ENCODE results near the gene FOXO1. TPM values are rescaled to one million over a fixed set of nuclear protein-coding genes. Genes with fewer than 3 reads are reported as not detected.

FOXO1 gene
- total RNA-seq, 1 experiment from 2014 or later = 7.4 TPM

DNA sequence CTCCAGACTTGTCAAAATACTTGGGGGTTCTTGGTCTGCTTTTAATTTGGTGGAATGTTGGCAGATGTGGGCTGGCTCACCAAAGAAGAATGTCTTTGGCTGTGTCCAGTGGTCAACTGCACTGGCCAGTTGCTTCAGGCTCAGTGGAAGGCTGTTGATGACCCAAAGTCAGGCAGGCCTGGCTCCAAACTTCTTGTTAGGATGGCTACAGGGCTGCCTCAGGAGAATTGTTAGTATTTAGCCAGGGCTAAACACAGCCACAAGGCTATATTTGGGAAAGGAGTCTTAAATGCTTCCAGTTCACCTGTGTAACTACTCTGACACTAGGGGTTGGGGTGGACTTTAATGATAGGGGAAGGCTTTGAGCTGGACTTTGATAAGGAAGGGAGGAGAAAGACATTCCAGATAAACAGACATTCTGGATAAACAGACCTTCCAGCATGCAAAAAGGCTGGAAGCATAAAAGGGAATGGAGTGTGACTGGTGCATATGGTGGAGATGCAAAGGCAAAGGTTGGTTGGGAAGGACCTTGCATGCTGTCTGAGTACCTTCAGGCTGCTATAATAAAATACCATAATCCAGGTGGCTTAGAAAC lies 116.8 kb downstream of the FOXO1 start:
- no peak for DNase-seq (ENCODE audit: low spot score)

DNA sequence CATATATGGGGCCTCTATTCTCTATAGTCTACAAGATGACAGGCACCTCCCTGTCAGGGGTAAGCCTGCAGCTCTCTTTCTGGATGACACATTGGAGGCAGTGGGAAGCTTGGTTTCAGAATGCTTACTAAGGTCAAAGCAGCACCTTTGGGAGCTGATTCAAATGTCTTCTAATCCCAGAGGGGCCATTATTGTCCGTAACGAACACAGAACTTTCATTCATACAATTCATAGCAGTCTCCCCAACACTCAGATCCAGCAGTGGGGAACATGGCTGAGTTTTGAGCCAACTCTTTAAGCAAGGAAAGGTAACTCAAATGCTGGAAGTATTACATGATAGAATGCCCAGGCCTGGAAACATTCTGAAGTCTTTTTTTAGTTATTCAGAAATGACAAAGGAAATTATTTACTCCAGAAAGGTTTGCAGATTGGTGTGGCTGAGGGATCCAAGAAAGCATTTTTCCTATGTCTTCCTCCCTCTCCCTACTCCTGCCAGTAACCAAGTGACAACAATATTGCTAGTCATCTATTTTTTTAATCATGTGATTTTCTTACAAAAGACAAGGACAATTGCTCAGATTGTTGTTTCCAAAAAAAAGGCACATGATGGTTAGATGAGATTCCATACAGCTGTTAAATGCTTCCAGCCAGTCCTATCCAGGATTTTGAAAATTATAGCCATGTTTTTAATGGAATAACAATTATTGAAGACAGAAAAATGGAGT lies 118.7 kb downstream of the FOXO1 start:
- DNase-seq (ENCODE audit: low spot score) = no peak

DNA sequence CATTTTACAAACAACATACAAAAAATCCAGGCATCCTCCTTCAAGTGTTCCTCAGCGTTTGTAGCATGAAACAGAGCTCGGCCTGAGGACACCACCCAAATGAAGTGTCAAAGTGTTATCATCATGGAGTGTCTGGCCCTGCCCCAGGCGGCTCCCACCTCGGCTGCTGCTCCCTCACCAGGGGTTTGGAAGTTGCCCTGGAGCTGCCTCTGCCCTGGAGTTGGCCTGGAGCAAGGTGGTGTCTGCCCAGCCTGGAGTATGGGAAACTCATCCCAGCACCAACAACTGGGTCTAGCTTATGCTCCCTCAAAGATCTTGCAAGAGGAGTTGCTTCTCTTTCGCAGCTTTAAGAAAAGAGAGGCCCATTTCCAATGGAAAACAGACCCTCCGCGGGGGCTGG lies 120.4 kb downstream of the FOXO1 start:
- no peak for DNase-seq (ENCODE audit: low spot score)

DNA sequence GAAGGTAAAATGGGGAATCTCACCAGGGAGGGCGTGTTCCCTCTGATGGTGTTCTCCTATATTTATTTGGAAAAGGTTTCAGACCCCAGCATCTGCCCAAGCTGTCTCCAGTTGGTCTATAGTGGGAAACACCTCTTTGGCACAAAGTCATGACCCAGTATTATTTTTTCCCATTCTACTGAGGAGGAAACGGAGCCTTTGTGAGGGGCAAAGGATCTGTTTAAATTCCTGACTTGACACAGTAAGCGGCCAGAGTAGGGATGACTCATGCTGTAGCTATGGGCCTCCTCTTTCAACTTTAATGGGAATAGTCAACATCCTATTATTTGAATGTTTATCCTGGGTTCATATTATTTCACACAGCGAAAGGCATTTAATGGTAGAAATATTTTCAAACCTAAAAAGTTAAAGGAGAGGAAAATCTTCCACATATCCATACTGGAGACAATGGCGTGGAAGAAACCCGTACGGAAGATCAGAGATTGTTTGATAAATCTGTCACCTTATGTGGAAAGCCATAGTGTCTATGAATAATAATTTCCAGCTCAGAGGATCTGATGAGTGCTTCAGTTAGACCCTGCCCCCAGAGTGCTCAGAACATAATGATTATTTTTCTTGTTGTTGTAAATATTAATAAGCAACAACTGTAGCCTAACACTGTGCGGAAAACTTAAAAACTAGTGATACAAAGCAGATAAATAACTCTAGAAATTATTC lies 126.0 kb downstream of the FOXO1 start:
- DNase-seq (ENCODE audit: low spot score) = peak; percentile 76

DNA sequence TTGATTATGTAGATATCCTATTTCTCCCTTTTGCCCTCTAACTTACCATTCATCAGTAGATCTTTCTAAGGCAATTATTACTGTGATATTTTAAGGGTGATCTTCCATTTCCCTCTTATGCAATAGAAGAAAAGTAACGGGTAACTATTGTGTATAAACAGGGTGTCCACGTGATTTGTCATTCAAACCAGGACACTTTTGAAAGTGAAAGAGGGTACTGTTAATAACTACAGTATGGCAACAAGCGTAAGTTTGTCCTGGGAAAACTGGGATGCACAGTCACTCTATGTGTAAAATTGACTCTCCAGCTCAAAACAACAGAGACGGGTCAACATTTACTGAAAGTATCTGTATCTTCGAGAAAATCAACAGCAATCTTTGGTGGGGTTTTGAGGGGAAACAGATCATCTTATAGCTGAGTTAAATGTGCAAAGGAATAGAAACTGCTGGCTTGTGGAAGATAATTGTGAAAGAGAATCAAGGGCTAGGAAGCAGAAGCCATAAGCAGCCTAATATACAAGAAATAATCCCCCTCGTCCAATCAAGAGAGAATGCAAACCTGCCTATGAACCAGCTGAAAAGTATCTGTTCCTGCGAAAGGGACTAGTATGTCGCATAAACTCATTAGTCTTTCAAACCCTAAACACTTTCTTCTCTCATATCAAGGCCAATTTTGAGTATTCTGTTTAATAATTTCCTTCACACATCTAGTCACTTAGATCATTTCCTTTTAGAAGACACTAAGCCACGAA lies 126.7 kb downstream of the FOXO1 start:
- DNase-seq (ENCODE audit: low spot score) = no peak

DNA sequence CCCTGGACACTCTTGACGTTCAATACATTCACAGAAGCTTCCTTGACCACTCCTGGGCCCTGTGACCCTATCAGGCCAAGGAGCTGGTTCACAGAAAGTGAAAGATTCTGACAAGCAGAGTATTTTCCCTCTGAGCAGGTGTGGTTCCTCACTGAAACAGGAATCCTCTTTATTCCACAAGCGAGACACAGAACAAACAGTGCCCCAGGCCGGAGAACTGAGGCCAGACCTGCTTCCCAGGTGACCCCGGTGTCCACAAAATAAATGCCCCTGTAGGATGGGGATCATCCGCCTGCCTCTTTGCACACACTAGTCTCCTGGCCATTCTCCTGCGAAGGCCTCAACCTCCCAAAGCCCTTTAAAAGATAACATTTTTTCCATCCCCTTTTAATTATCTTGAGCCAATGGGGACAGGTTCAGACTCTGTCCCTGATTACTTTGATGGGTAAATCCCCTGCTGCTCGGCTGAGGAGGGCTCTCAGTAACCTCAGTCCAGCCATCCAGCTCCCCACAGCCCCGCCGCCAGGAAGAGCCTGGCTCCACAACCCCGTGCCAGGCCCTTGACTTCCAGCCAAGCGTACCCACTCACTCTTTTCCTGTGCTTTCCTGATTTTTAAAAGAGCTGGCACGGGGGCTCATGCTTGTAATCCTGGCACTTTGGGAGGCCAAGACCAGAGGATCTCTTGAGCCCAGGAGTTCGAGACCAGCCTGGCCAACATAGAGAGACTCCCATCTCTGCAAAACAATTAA lies 129.1 kb downstream of the FOXO1 start:
- no peak for DNase-seq (ENCODE audit: low spot score)

DNA sequence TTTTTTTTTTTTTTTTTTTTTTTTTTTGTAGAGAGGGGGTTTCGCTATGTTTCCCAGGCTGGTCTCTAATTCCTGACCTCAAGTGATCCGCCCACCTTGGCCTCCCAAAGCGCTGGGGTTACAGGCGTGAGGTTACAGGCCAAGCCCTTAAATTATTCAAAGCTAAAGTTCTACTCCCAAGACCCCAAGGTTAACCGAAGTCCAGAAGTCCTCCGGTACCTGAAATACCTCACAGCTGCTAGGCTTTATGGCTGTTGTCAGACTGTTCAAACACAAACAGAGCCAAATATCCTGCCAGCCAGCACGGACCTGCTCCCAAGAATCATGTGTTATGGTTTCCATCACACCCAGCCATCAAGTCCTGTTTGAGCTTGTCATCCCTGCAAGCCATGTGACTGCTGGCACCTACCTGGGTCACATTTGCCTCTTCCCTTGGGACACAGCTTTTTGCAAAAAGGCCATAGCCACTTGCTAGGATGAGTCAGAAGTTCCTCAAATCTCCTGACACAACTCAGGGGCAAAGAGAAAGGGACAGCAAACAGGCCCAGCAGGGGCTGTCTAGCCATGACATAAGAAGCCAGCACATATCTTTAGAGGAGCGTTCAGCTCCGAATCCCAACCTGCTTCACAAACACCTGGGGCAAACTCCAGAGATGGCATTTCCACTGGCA lies 129.9 kb downstream of the FOXO1 start:
- no peak for DNase-seq (ENCODE audit: low spot score)

DNA sequence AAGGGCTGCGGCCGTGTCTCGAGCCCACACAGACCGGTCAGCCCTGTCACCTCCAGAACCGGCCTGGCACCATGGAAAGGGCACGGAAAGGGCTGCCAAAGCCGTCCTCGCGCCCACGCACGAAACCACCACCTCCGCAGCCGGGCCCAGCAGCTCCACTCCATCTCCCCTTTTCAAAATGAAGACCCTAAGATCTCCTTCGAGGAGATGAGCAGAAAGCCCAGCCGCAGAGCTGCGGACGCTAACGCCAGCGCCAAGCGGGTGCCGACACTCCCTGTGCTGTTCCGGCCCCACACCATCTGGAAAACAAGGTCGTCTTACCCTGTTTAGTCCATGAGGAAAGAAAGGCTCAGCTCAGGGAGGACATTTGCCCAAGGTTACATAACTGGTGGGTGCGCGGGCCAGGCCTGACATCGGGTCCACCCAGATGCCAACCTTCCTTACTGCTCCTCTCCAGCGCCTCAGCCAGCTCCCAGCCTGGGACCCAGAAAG lies 131.1 kb downstream of the FOXO1 start:
- no peak for DNase-seq (ENCODE audit: low spot score)

DNA sequence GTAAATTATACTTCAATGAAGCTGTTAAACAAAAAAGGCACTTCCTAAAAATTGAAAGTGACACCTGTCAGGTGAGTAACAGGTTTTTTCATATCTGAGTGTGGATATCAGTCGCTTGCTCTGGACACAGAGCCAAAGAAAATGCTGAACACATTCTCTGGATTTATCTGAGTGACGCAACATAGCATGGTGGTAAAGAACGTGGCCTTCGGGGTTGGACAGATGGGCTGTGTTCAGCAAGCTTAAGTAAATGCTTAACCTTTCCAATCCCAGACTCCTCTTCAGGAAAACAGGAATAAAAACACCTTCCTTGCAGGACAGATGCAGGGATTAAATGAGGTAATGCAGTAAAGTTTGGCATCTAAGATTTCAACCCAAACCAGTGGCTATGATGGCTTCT lies 132.0 kb downstream of the FOXO1 start:
- DNase-seq (ENCODE audit: low spot score) = no peak

DNA sequence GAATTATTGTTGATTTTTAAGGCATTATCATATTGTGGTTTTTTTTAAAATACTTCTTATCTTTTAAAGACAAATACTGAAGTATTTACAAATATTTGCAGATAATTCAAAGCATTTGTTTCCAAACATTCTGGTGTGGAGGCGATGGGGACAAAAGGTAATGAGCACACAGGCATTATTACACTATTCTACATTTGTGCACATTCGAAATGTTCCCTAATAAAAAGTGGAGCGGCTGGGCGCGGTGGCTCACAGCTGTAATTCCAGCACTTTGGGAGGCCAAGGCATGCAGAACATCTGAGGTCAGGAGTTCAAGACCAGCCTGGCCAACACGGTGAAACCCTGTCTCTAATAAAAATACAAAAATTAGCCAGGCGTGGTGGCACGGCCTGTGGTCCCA lies 133.4 kb downstream of the FOXO1 start:
- peak; percentile 15 for DNase-seq (ENCODE audit: low spot score)

DNA sequence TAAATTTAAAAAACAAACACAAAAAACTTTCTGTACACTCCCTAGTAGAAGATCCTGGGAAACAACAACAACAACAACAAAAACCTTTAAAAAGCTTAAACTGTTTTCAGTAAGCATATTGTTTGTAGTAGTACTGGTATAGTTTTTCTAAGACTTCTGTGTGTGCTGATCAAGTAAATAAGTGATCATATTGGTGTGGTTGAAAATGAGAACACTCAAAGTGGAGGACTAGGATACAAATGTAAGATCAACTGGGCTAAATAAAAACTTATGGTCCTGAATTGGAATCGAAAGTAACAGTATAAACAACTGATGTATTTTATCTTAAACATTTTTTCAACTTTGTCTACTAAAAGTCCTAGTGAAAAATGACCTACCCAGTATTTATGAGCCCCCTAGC lies 135.5 kb downstream of the FOXO1 start:
- DNase-seq (ENCODE audit: low spot score) = no peak

DNA sequence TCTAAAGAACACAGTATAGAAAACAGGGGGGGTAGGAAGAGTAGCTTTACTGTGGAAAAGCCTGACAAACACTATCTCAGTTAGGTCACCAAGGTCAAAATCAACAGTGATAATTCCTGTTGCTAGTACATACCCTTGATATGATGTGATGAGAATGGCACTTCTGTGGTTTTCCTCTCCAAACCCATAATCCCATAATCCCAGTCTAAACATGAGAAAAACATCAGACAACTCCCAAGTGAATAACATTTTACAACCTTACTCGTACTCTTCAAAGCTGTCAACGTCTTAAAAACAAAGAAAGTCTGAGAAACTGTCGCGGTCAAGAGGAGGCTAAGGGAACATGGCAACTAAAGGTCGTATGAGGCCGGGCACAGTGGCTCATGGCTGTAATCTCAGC lies 137.6 kb downstream of the FOXO1 start:
- no peak for DNase-seq (ENCODE audit: low spot score)

DNA sequence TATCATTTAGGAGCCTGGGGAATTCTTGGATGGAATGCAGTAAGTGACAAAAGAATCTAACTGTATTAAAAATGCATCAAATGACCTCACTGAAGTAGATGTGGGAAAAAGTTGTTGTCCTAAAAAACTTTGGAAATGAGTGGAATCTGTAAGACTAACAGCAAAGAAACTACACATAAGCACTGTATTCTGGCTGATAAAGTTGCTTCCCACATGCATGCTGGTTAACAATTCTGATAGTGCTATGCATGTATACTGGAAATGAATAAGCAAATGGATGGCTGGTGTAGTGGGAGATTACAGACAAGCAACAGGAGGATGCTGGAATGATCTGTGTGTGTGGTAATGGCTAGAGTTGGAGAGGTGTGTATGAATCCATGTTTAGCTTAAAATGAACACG lies 138.5 kb downstream of the FOXO1 start:
- DNase-seq (ENCODE audit: low spot score) = no peak

DNA sequence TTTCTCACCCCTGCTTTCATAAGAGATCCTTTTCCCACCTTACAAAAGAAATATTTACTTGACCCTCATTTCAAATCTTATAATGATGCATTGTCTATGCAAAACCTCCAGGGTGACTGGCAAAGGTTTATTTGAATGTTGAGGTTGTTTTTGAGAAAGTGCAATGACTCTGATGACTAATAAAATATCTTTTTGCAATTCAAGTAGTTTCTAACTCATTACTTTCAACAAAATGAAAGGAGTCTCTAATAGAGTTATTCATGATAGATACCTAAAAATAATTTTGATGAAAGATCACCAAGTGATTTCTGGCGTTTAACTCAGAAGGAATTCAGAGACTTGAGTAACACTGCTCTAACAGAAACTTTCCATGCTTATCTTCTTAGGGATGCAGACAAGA lies 144.2 kb downstream of the FOXO1 start:
- no peak for DNase-seq (ENCODE audit: low spot score)

DNA sequence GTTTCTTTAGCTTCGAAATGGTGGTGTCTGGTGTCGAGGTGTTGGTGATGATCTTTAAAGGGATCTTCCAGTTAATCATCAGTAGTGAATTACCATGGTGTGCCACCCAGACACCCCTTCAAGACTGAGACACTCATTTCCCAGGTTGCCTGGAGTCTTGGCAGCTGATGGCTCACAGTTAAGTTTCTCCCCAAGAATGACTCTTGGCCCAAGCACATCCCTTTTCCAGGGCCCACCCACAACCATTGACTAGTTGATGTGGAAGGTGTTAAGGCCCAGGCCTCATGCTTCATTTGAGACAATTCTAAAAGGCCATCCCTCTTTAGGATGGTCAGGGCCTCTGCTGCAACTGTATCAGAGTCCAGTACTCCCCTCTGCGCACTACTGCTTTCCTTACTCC lies 145.5 kb downstream of the FOXO1 start:
- DNase-seq (ENCODE audit: low spot score) = no peak

DNA sequence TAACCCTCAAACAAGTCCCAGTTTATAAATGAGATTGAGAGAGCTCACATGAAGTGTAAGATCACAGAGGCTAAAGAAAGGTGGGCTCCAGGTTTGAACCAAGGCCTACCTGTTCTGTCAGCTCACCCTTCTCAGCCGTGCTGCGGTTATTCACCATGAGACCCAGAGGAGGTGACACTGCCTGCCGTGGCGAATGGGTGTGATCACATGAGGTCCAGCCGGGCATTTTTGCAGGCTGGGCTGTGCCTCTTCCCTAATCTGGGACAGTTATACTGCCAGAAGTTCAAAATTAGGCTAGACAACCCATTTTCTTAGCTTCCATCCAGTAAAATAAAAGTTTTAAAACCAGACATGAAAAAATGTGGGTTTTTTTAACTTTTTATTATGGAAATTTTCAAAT lies 146.8 kb downstream of the FOXO1 start:
- DNase-seq (ENCODE audit: low spot score) = no peak

DNA sequence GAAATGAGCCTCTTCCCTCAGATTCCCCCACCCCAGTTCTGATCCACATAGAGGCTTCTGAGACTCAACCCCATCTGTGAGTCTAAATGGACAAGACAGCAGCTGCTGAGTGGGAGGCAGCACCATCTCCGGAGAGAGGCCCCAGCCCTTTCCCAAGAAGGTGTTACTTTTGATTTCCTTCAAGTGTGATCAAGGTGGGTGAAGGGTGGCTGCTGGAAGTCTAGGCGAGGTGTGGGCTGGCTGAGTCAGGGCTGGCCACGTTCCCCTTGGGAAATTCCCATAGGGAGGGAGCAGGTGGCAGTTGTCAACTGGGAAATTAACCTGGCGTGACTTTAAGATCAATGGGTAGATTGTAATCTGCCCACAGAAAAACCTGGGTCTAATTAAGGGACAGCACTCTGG lies 148.0 kb downstream of the FOXO1 start:
- DNase-seq (ENCODE audit: low spot score) = peak; percentile 57

DNA sequence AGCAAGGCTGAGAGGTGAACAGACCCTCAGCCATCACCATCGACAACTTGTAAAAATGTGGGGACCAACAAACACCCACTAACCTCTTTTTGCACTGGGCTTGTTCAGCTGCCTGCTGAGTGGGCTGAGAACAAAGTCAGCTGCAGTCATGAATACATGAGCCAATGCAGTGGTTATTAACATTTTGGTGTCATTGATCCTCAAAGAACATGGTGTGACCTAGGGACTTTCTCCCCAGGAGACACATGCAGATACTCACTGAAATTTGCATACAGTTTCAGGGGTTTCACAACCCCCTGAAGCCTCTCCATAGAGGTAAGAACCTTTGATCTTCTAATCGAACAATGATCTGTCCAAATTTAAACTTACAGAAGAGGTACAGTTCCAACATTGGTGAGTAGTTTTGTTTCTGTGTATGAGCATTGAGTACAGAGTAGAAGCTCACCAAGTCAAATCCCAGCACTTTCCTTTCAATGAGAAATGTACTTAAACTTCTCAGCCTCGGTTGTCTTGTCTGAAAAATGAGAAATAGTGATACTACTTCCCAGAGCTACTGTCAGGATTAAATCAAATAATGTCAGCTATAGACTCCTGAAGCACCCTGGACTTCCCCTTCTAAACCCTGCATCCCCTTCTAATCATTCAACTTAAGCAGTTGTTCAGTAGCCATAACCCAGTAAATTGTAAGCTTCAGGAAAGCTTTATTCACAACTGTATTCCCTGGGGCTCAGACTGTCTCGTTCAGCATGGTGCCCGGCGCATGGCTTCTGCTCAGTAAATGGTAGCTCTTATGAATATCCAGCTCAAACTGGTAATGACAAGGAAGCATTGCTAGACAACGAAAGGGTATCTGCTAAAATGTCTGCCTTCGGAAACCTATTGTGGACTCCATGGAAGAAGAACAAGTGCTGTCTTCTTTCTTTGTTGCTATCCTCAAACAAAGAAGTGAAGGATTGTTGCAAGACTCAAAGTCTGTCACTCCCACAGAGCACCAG lies 148.7 kb downstream of the FOXO1 start:
- no peak for DNase-seq (ENCODE audit: low spot score)

DNA sequence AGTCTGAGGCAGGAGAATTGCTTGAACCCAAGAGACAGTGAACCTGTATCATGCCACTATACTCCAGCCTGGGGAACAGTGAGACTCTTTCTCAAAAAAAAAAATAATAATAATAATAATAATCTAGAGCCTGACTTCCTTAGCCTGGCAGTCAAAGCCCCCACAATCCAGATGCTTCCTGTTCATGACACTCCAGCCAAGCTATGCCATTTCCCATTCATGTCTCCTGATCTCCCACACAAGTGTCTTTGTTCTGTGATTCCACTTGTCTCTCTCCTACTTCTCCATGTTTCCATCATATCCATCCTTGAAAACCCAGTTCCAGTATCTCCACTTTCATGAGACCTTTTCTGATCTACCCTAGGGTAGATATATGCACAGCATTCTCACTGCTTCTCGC lies 150.7 kb downstream of the FOXO1 start:
- DNase-seq (ENCODE audit: low spot score) = no peak

DNA sequence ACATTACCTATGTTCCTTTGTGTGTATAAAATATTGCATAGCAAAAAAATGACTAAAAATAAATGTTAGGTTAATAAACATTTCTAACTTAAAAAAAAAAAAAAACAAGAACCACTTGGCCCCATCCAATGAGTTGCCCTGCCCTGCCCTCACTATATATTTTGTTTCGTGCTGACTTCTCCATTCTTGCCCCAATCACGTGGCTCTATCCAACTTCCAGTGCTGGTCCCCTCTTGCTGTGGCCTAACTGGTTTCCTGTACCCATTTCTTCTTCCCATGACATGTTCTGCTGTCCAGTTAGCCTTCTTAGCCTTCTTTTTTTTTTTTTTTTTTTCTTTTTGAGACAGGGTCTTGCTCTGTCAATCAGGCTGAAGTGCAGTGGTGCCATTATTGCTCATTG lies 151.6 kb downstream of the FOXO1 start:
- DNase-seq (ENCODE audit: low spot score) = no peak

Measured in HT-29 (cell line).